SU-DHL-6 (cell line): Measurements from ENCODE around the gene SIRT5.

ENCODE experiments used
- H2AFZ ChIP-seq: fragments of 200-600 bp; sonication (generic); 2 replicates; pipeline ENCODE4 v1.6.1; 2014; ENCODE audit warnings: low read depth, mild to moderate bottlenecking, moderate library complexity, mixed read lengths, antibody characterized with exemption, low read length; ENCODE audit not compliant: severe bottlenecking
- H3F3A ChIP-seq: fragments of 200-600 bp; shearing (Covaris generic); 2 replicates; pipeline ENCODE4 v1.6.0; 2016; ENCODE audit warnings: antibody characterized with exemption, mild to moderate bottlenecking; ENCODE audit not compliant: insufficient read depth
- H3K27ac ChIP-seq: fragments of 200-600 bp; sonication (generic); 2 replicates; pipeline ENCODE4 v1.5.1; 2016; ENCODE audit warnings: low read depth, mild to moderate bottlenecking, low read length, moderate library complexity, mixed read lengths
- H3K27me3 ChIP-seq: fragments of 200-600 bp; sonication (generic), shearing (Covaris generic); 2 replicates; pipeline ENCODE4 v1.6.0; 2014; ENCODE audit warnings: mild to moderate bottlenecking, low read length
- H3K36me3 ChIP-seq: fragments of 200-600 bp; sonication (generic); 2 replicates; pipeline ENCODE4 v1.6.1; 2014; ENCODE audit warnings: mild to moderate bottlenecking, low read length, mixed read lengths
- H3K4me2 ChIP-seq: fragments of 300-600, 200-600 bp; shearing (Covaris generic), sonication (generic); 2 replicates; pipeline ENCODE4 v1.6.0; 2014; ENCODE audit warnings: low read length, low read depth, mild to moderate bottlenecking; ENCODE audit not compliant: poor library complexity, severe bottlenecking
- H3K4me3 ChIP-seq: fragments of 200-600 bp; sonication (generic); 2 replicates; pipeline ENCODE4 v1.5.1; 2014; ENCODE audit warnings: antibody characterized with exemption, low read length, mild to moderate bottlenecking, mixed read lengths; ENCODE audit not compliant: insufficient read depth, poor library complexity, severe bottlenecking
- H3K79me2 ChIP-seq: fragments of 200-600 bp; sonication (generic); 2 replicates; pipeline ENCODE4 v1.6.1; 2014; ENCODE audit warnings: mild to moderate bottlenecking, low read length, moderate library complexity; ENCODE audit not compliant: insufficient read depth
- H3K9ac ChIP-seq: fragments of 200-600 bp; sonication (generic); 2 replicates; pipeline ENCODE4 v1.7.0; 2014; ENCODE audit warnings: mild to moderate bottlenecking, low read length
- H3K9me2 ChIP-seq: fragments of 200-600 bp; sonication (generic); replicated peaks from 2 replicates; pipeline ENCODE4 v1.6.1; 2014; ENCODE audit warnings: low read length; ENCODE audit not compliant: insufficient read depth
- H3K9me3 ChIP-seq: fragments of 200-600 bp; sonication (generic); 2 replicates; pipeline ENCODE4 v1.6.1; 2014; ENCODE audit warnings: low read length, mixed read lengths; ENCODE audit not compliant: insufficient read depth
- H4K20me1 ChIP-seq: fragments of 200-600 bp; sonication (generic); 2 replicates; pipeline ENCODE4 v1.6.1; 2014; ENCODE audit warnings: low read depth, mild to moderate bottlenecking, antibody characterized with exemption, low read length, moderate library complexity, mixed read lengths
- EZH2phosphoT487 ChIP-seq: fragments of 200-600 bp; sonication (generic), shearing (Covaris generic); conservative IDR thresholded peaks from 2 replicates; pipeline ENCODE4 v1.6.1; 2018; ENCODE audit warnings: mild to moderate bottlenecking, antibody characterized with exemption, low read length, moderate library complexity, mixed read lengths
- TF ChIP-seq, protein P1 (sequence below): fragments of 200-600 bp; sonication (generic); IDR thresholded peaks from one replicate; pipeline ENCODE4 v1.5.1; 2017; ENCODE audit warnings: antibody characterized with exemption, mild to moderate bottlenecking, low read length, moderate library complexity; ENCODE audit not compliant: insufficient read depth, poor library complexity, severe bottlenecking

The SIRT5 gene

DNA sequence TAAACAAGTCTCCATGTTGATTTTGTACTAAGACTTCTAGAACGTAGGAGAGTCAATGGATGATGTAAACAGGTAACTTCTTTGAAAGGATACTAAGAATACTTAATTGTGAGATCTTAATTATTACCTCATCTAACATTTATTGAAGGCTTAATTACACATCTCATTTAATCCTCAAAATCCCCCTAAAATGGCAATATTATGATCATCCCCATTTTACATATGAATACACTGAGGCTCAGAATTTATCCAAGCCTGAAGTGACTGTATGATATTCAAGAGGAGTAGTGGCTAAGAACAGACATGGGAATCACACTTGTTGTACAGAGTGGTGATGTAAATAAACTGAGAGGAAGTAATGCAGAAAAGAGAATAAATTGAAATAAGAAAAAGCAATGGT, 63.6 kb downstream of the SIRT5 start:
- no peak for TF ChIP-seq EZH2phosphoT487
- TF ChIP-seq, protein P1, sequence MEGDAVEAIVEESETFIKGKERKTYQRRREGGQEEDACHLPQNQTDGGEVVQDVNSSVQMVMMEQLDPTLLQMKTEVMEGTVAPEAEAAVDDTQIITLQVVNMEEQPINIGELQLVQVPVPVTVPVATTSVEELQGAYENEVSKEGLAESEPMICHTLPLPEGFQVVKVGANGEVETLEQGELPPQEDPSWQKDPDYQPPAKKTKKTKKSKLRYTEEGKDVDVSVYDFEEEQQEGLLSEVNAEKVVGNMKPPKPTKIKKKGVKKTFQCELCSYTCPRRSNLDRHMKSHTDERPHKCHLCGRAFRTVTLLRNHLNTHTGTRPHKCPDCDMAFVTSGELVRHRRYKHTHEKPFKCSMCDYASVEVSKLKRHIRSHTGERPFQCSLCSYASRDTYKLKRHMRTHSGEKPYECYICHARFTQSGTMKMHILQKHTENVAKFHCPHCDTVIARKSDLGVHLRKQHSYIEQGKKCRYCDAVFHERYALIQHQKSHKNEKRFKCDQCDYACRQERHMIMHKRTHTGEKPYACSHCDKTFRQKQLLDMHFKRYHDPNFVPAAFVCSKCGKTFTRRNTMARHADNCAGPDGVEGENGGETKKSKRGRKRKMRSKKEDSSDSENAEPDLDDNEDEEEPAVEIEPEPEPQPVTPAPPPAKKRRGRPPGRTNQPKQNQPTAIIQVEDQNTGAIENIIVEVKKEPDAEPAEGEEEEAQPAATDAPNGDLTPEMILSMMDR = no peak
- Histone ChIP-seq H3K27me3 (no peaks in the 10 kb centered on the region), H3K79me2 (no peaks in the 10 kb centered on the region), H3K9me3 (no peaks in the 10 kb centered on the region), H3K9ac (no peak overlapping the region), H3K4me2 (no peak overlapping the region), H4K20me1 (no peaks in the 10 kb centered on the region), H2AFZ (no peak overlapping the region), H3K36me3 (peaks cover 69% of the 10 kb centered on the region; the same call in 1 of the 2 replicates), H3K27ac (no peak overlapping the region), H3K4me3 (no peak overlapping the region), H3F3A (no peaks in the 10 kb centered on the region; the same call in 1 of the 2 replicates), H3K9me2 (no peaks in the 10 kb centered on the region)

DNA sequence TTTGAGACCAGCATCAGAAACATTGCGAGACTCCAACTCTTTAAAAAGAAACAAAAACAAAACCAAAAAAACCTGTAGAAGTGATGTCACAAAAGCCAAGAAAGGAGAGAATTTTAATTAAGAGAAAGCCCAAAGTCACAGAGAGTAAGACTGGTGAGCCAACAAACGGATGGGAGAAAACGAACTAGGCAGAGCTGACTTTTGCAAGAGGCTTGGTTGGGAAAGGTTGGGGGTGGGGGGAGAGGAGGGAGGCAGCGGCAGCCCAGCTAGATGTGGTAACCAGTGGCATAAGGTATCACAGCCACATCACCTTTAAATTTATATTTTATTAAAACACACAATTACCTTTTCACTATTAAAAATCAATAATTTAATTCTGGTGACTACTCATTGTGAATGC, 64.2 kb downstream of the SIRT5 start:
- Histone ChIP-seq H3K9me2 (no peaks in the 10 kb centered on the region), H3K27ac (no peak overlapping the region), H3K36me3 (peaks cover 68% of the 10 kb centered on the region; the same call in 1 of the 2 replicates), H3K9ac (no peak overlapping the region), H4K20me1 (no peaks in the 10 kb centered on the region), H3K9me3 (no peaks in the 10 kb centered on the region), H3K79me2 (no peaks in the 10 kb centered on the region), H3K27me3 (no peaks in the 10 kb centered on the region), H3K4me2 (no peak overlapping the region), H3K4me3 (no peak overlapping the region), H3F3A (no peaks in the 10 kb centered on the region; the same call in 1 of the 2 replicates), H2AFZ (no peak overlapping the region)
- TF ChIP-seq, protein P1 = no peak
- no peak for TF ChIP-seq EZH2phosphoT487

DNA sequence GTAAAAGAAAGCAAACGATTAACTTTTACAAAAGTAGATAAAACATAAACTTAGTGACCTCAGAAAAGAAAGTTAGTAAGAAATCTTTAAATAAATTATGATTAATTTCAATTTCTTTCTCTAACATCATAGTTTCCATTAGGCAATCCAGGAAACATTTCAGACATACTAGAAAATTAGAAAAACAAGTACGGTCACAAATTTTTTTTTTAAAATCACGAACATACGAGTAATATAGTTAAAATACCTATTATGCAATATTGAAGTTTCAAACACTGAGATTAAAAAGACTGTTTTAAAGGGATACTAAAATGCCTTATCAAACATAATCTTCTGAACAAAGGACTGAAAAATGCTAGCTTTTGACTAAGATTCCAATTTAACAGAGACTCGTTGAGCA, 66.9 kb downstream of the SIRT5 start:
- no peak overlapping the region for H3K4me3 ChIP-seq
- TF ChIP-seq, protein P1 = no peak
- no peak for TF ChIP-seq EZH2phosphoT487
- H3K36me3 ChIP-seq = peaks cover 69% of the 10 kb centered on the region; the same call in 1 of the 2 replicates
- no peaks in the 10 kb centered on the region for H4K20me1 ChIP-seq
- no peak overlapping the region for H3K9ac ChIP-seq
- no peaks in the 10 kb centered on the region for H3K79me2 ChIP-seq
- no peaks in the 10 kb centered on the region for H3K27me3 ChIP-seq
- H3K9me2 ChIP-seq = no peaks in the 10 kb centered on the region
- no peaks in the 10 kb centered on the region; the same call in 1 of the 2 replicates for H3F3A ChIP-seq
- H3K4me2 ChIP-seq = no peak overlapping the region
- no peaks in the 10 kb centered on the region for H3K9me3 ChIP-seq
- no peak overlapping the region for H2AFZ ChIP-seq
- H3K27ac ChIP-seq = no peak overlapping the region
